GM06990 (cell line): ENCODE measurements around the gene NECAB2.

Experiments used
- DNase-seq: peaks from one replicate; pipeline ENCODE4 v3.0.0-alpha.2; 2011; ENCODE audit not compliant: insufficient read length; ENCODE audit errors: extremely low read depth
- H3K27me3 ChIP-seq: replicated peaks from 2 replicates; pipeline ENCODE4 v1.6.0; 2011; ENCODE audit warnings: low read length; ENCODE audit not compliant: control insufficient read depth, insufficient read depth
- H3K36me3 ChIP-seq: 2 replicates; pipeline ENCODE4 v1.5.1; 2011; ENCODE audit warnings: low read length; ENCODE audit not compliant: control insufficient read depth, insufficient read depth
- H3K4me3 ChIP-seq: replicated peaks from 2 replicates; pipeline ENCODE4 v1.5.1; 2011; ENCODE audit warnings: low read depth, mild to moderate bottlenecking, control low read depth, low read length
- TF ChIP-seq, protein P1 (sequence below): IDR thresholded peaks from 2 replicates; pipeline ENCODE4 v1.5.1; 2011; ENCODE audit warnings: low read length, control low read depth, mild to moderate bottlenecking, inconsistent platforms; ENCODE audit not compliant: insufficient read depth, poor library complexity, severe bottlenecking

Gene NECAB2

DNA sequence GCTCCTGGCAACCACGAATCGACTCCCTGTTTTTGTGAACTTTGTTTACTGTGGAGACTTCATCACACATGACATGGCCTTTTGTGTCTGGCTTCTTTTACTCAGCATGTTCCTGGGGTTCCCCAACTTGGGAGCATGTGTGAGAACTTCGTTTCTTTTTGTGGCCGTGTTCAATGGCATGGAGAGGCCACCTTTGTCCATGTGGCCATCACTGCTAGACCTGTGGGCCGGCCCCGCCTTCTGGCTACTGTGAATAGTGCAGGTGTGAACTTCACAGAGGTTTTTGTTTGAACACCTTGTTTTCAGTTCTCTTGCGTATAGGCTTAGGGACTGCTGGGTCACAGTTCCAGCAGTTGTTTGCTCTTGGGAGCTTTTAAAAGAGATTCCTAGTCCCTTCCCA, 80.2 kb downstream of the NECAB2 start:
- Histone ChIP-seq H3K36me3 (peaks cover 10% of the 10 kb centered on the region), H3K4me3 (no peak overlapping the region), H3K27me3 (no peaks in the 10 kb centered on the region)
- TF ChIP-seq, protein P1, sequence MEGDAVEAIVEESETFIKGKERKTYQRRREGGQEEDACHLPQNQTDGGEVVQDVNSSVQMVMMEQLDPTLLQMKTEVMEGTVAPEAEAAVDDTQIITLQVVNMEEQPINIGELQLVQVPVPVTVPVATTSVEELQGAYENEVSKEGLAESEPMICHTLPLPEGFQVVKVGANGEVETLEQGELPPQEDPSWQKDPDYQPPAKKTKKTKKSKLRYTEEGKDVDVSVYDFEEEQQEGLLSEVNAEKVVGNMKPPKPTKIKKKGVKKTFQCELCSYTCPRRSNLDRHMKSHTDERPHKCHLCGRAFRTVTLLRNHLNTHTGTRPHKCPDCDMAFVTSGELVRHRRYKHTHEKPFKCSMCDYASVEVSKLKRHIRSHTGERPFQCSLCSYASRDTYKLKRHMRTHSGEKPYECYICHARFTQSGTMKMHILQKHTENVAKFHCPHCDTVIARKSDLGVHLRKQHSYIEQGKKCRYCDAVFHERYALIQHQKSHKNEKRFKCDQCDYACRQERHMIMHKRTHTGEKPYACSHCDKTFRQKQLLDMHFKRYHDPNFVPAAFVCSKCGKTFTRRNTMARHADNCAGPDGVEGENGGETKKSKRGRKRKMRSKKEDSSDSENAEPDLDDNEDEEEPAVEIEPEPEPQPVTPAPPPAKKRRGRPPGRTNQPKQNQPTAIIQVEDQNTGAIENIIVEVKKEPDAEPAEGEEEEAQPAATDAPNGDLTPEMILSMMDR: no peak
- no peak for DNase-seq

DNA sequence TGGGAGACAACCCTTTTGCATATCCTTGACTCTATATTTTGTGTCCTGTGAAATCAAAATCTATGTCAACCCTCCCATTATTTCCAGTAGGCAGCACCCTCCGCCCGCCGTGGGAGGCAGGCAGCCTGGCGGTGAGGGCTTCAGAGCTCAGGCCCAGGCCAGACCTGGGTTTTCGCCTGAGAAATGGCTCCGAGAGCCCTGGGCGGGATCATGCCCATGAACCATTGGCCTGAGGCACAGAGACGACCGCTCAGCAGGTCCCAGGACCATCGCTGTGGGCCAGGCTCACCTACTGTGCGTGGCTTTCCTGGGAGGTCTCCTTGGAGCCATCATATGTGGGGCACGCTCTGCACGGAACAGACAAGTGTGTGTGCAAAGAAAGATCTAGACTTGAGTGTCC, 80.8 kb downstream of the NECAB2 start:
- H3K4me3 ChIP-seq: no peak overlapping the region
- DNase-seq: no peak
- TF ChIP-seq, protein P1: no peak
- peaks cover 10% of the 10 kb centered on the region for H3K36me3 ChIP-seq
- no peaks in the 10 kb centered on the region for H3K27me3 ChIP-seq

DNA sequence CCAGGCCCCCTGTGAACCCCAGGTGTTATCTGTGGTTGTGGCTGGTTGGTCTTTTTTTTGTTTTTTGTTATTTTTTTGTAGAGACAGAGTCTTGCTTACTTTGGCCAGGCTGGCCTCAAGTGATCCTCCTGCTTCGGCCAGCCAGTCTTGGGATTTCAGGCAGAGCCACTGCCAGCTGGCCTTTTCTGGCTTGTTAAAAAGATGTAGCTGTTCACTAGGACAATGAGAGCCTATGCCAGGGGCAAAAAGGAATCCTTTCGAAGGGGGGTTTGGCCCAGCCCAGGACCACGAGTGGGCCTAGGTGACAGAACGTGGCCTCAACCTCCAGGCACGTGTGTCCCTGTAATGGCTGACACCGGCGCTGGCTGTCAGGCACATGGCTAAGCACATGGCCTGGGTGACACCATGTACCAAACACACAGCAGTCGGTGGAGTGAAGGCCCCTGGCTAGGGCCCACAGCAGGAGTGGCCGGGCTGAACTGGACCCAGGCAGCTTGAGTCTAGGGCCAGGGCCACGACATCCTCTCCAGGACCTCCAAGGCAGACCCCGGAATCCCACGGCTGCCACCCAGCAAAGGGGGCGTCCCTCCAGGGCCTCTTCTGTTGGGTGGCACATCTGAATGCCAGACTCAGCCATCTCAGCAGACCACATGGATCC, 81.5 kb downstream of the NECAB2 start:
- Histone ChIP-seq H3K27me3 (no peaks in the 10 kb centered on the region), H3K36me3 (peaks cover 13% of the 10 kb centered on the region), H3K4me3 (no peak overlapping the region)
- DNase-seq: no peak
- TF ChIP-seq, protein P1: no peak

- Histone ChIP-seq H3K36me3 (peaks cover 19% of the 10 kb centered on the region), H3K4me3 (no peak overlapping the region), H3K27me3 (no peaks in the 10 kb centered on the region)
- DNase-seq: no peak
- TF ChIP-seq, protein P1: no peak
These were observed 82.3 kb downstream of the NECAB2 start for GRCh38 chr16:84050316-84050715.

DNA sequence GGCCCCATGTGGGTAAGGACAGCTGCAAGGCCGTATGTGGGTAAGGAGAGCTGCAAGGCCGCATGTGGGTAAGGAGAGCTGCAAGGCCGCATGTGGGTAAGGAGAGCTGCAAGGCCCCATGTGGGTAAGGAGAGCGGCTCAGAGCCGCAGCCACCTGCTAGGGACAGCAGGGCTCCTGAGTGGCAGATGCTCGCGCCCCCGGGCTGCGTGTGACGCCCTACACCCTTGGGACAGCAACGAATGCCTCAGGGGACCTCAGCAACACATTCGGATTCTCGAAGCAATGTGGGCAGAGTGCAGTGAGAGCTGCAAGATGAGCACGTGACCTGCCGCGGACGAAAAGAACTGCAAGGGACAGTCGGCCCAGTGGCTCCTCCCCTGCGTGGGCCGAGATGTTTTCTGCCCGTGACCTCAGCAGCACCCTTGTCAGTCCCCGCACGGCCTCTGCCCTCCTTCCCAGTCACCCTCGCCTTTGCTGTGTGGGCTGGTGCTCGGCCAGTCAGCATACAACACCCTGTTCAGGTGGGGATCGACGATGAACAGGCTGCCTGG, 84.1 kb downstream of the NECAB2 start:
- TF ChIP-seq, protein P1: no peak
- Histone ChIP-seq H3K27me3 (no peaks in the 10 kb centered on the region), H3K36me3 (peaks cover 23% of the 10 kb centered on the region), H3K4me3 (no peak overlapping the region)
- DNase-seq: no peak
